Endodermal cell (in vitro differentiated cells): ENCODE measurements around the gene CD34. TPM values are rescaled to one million over a fixed set of nuclear protein-coding genes. Genes with fewer than 3 reads are reported as not detected.
A peak's percentile ranks its signal among the peaks of the same experiment; 100 is the strongest.

ENCODE experiments used
- DNase-seq: peaks from one replicate; pipeline ENCODE4 v3.0.0-alpha.2; 2017
- H3K27ac ChIP-seq: 2 replicates; pipeline ENCODE4 v1.5.1; 2013; ENCODE audit warnings: mild to moderate bottlenecking, low read depth, low read length, moderate library complexity
- H3K27me3 ChIP-seq: 2 replicates; pipeline ENCODE4 v1.6.1; 2013; ENCODE audit warnings: mild to moderate bottlenecking, low read length, moderate library complexity; ENCODE audit not compliant: insufficient read depth, control insufficient read depth, poor library complexity, severe bottlenecking
- H3K36me3 ChIP-seq: 2 replicates; pipeline ENCODE4 v1.7.0; 2013; ENCODE audit warnings: mild to moderate bottlenecking, low read length, moderate library complexity; ENCODE audit not compliant: control insufficient read depth, insufficient read depth
- H3K4me1 ChIP-seq: one replicate; pipeline ENCODE4 v1.7.0; 2013; ENCODE audit warnings: low read length; ENCODE audit not compliant: control insufficient read depth, insufficient read depth
- H3K4me3 ChIP-seq: 2 replicates; pipeline ENCODE4 v1.5.1; 2013; ENCODE audit warnings: mild to moderate bottlenecking, low read length, moderate library complexity
- H3K9ac ChIP-seq: 2 replicates; pipeline ENCODE4 v1.6.1; 2013; ENCODE audit warnings: mild to moderate bottlenecking, low read length, moderate library complexity; ENCODE audit not compliant: poor library complexity, severe bottlenecking; ENCODE audit errors: extremely low read depth
- H3K9me3 ChIP-seq: 2 replicates; pipeline ENCODE4 v1.6.1; 2013; ENCODE audit warnings: mild to moderate bottlenecking, low read length, moderate library complexity; ENCODE audit not compliant: control insufficient read depth
- H3K27ac Mint-ChIP-seq: 2 replicates; pipeline ENCODE4 v1.8.0; 2020; ENCODE audit warnings: mixed read lengths
- H3K27me3 Mint-ChIP-seq: 2 replicates; pipeline ENCODE4 v1.8.0; 2021; ENCODE audit warnings: mild to moderate bottlenecking, mixed read lengths; ENCODE audit not compliant: insufficient read depth
- H3K36me3 Mint-ChIP-seq: 2 replicates; pipeline ENCODE4 v1.8.0; 2020; ENCODE audit warnings: low read depth, mixed read lengths
- H3K4me1 Mint-ChIP-seq: 2 replicates; pipeline ENCODE4 v1.8.0; 2020; ENCODE audit warnings: mixed read lengths
- H3K4me3 Mint-ChIP-seq: 2 replicates; pipeline ENCODE4 v1.8.0; 2020; ENCODE audit warnings: mild to moderate bottlenecking, moderate library complexity, mixed read lengths
- H3K9me3 Mint-ChIP-seq: 2 replicates; pipeline ENCODE4 v1.8.0; 2020; ENCODE audit warnings: mild to moderate bottlenecking, mixed read lengths
- WGBS, 2 experiments: methylation state at CpG; one replicate each; pipeline versions ENCODE4 v1.1.5 to v1.1.7; 2013; ENCODE audit warnings: missing lambda C conversion rate in 2 of 2, mixed read lengths in 1 of 2; ENCODE audit not compliant: insufficient coverage in 1 of 2, insufficient read length in 1 of 2; 5-methylcytosine and 5-hydroxymethylcytosine counted together
- total RNA-seq, 2 donors: library from RNA; stranded (reverse); fragmentation: NEBNext Ultra II Directional in 1 of 2; extraction: Animal tissue kit (Norgen Biotek cat#: 25700) in 1 of 2; gene quantifications; 2 replicates in 1 of 2; 3 replicates in 1 of 2; pipeline ENCODE4 v1.2.1, GENCODE V29; 2021
- TF ChIP-seq, protein P1 (sequence below): fragments of 200-600 bp; sonication (generic); conservative IDR thresholded peaks from 2 replicates; pipeline ENCODE4 v1.5.0; 2021; ENCODE audit warnings: antibody characterized with exemption, mild to moderate bottlenecking

CD34 gene
- total RNA-seq, 2 donors from 2014 or later: 1.6 to 6.9 TPM

DNA sequence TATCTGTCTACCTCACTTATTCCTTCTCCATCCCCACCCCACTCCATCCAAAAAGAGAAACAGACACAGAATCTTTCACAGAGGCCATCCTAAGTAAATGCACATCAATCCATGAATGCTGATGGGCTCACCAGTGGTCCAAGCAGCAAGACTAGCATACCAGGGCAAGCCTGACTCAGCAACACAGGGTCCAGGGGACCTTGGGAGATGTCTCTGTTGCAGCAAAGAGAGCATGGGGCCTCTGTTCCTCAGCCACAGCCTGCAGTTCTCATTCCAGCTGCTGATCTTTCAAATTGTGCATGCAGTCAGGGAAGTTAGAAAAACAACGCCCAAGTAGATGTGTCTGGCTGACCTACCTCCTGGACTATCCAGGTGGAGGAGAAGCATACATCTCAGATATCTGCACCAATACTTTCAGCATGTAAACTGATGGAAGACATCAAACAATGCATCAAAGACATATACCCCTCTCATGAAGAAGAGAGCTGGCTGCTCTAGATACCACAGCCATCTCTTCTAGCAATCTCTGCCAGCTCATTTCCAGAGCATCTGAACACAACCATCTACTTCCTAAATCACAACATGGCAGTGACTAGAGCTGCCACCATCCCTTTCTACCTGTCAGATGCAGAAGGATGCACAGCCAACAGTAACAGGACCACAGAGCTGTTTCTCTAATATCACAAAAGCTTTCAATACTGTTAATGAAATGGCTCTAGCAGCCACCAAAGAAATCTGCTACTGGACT, 54.5 kb downstream of the CD34 start:
- H3K9ac ChIP-seq: no peak overlapping the region
- H3K4me1 ChIP-seq: peaks cover 4% of the 10 kb centered on the region
- 83 to 92% methylated on average over 1 of the region's 1 CpG for WGBS, 2 experiments
- Mint-ChIP-seq H3K36me3 (no peaks in the 10 kb centered on the region), H3K9me3 (no peaks in the 10 kb centered on the region), H3K4me1 (peaks cover 7% of the 10 kb centered on the region), H3K4me3 (no peak overlapping the region), H3K27ac (no peak overlapping the region), H3K27me3 (no peaks in the 10 kb centered on the region)
- H3K27me3 ChIP-seq: no peaks in the 10 kb centered on the region
- no peaks in the 10 kb centered on the region for H3K9me3 ChIP-seq
- H3K27ac ChIP-seq: no peak overlapping the region
- TF ChIP-seq, protein P1, sequence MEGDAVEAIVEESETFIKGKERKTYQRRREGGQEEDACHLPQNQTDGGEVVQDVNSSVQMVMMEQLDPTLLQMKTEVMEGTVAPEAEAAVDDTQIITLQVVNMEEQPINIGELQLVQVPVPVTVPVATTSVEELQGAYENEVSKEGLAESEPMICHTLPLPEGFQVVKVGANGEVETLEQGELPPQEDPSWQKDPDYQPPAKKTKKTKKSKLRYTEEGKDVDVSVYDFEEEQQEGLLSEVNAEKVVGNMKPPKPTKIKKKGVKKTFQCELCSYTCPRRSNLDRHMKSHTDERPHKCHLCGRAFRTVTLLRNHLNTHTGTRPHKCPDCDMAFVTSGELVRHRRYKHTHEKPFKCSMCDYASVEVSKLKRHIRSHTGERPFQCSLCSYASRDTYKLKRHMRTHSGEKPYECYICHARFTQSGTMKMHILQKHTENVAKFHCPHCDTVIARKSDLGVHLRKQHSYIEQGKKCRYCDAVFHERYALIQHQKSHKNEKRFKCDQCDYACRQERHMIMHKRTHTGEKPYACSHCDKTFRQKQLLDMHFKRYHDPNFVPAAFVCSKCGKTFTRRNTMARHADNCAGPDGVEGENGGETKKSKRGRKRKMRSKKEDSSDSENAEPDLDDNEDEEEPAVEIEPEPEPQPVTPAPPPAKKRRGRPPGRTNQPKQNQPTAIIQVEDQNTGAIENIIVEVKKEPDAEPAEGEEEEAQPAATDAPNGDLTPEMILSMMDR: no peak
- H3K36me3 ChIP-seq: no peaks in the 10 kb centered on the region
- no peak overlapping the region for H3K4me3 ChIP-seq
- DNase-seq: peak; percentile 5

DNA sequence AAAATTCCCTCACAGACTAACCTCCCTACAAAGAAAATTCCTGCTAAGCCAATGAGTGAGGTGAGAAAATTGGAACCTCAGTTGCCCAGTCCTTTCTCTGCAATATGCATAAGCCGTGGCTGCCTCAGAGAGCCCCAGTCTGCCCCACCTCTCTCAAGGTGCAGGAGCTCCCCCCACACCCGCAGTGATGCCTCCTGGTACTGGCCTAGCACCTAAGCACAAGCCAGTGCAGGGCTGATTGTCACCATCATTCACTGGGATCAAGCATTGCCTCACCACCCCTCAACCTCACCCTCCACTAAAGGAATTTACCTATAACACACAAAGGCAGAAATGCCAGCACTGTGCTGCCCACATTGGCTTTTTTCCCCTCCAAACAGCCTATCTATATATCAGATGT, 56.9 kb downstream of the CD34 start:
- H3K4me3 Mint-ChIP-seq: no peak overlapping the region
- no peak overlapping the region for H3K9ac ChIP-seq
- H3K27ac Mint-ChIP-seq: no peak overlapping the region
- H3K4me3 ChIP-seq: no peak overlapping the region
- peaks cover 4% of the 10 kb centered on the region for H3K4me1 ChIP-seq
- WGBS, 2 experiments: 87 to 100% methylated on average over 1 to 2 of the region's 2 CpGs
- H3K36me3 ChIP-seq: no peaks in the 10 kb centered on the region
- no peaks in the 10 kb centered on the region for H3K9me3 ChIP-seq
- no peak for DNase-seq
- TF ChIP-seq, protein P1: no peak
- no peaks in the 10 kb centered on the region for H3K9me3 Mint-ChIP-seq
- no peak overlapping the region for H3K27ac ChIP-seq
- no peaks in the 10 kb centered on the region for H3K27me3 Mint-ChIP-seq
- H3K4me1 Mint-ChIP-seq: peaks cover 7% of the 10 kb centered on the region
- no peaks in the 10 kb centered on the region for H3K27me3 ChIP-seq
- H3K36me3 Mint-ChIP-seq: no peaks in the 10 kb centered on the region

DNA sequence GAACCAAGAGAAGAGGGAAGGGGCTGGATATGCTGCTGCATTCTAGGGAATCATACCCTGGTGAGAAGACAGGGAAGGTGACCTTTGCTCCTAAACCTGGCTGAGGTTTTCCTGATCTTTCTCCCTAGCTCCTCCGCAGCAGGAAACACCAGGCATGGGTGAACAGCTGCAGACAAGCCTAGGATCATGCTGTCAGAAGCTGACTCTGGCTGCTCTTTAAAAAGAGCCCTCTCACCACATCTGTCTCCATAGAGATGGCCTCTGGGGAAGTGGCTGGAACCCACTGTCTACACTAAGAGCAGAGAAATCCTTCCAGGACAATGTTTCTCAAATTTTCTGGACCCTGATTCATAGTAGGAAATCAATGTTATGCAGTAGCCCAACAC, 57.6 kb downstream of the CD34 start:
- no peaks in the 10 kb centered on the region for H3K36me3 ChIP-seq
- H3K4me3 Mint-ChIP-seq: no peak overlapping the region
- 60 to 81% methylated on average over 1 of the region's 1 CpG for WGBS, 2 experiments
- H3K27me3 Mint-ChIP-seq: no peaks in the 10 kb centered on the region
- DNase-seq: peak; percentile 32
- no peak overlapping the region for H3K27ac ChIP-seq
- no peaks in the 10 kb centered on the region for H3K9me3 ChIP-seq
- TF ChIP-seq, protein P1: no peak
- no peak overlapping the region for H3K9ac ChIP-seq
- peaks cover 4% of the 10 kb centered on the region for H3K4me1 ChIP-seq
- no peak overlapping the region for H3K4me3 ChIP-seq
- H3K4me1 Mint-ChIP-seq: peaks cover 7% of the 10 kb centered on the region
- H3K27me3 ChIP-seq: no peaks in the 10 kb centered on the region
- H3K9me3 Mint-ChIP-seq: no peaks in the 10 kb centered on the region
- H3K36me3 Mint-ChIP-seq: no peaks in the 10 kb centered on the region
- H3K27ac Mint-ChIP-seq: no peak overlapping the region
